Kidney epithelial cell (primary cell): ENCODE results near the gene POLR3E. TPM values are rescaled to one million over a fixed set of nuclear protein-coding genes. Genes with fewer than 3 reads are reported as not detected.
"Not testable (repeated sequence)": the region's sequence is repeated elsewhere in the genome, so short reads cannot be mapped to it uniquely, and the experiment has no call there.

Experiments
- DNase-seq: peaks from one replicate; pipeline ENCODE4 v3.0.0-alpha.2; 2010; ENCODE audit warnings: low read depth
- H3K27me3 ChIP-seq: 2 replicates; pipeline ENCODE4 v1.6.0; 2011; ENCODE audit warnings: low read length; ENCODE audit not compliant: control insufficient read depth, insufficient read depth
- H3K36me3 ChIP-seq: 2 replicates; pipeline ENCODE4 v1.5.1; 2011; ENCODE audit warnings: low read length; ENCODE audit not compliant: control insufficient read depth, insufficient read depth
- H3K4me3 ChIP-seq: 2 replicates; pipeline ENCODE4 v1.5.1; 2011; ENCODE audit warnings: low read depth, mild to moderate bottlenecking, control low read depth, low read length
- CTCF ChIP-seq: IDR thresholded peaks from 2 replicates; pipeline ENCODE4 v1.5.1; 2011; ENCODE audit warnings: mild to moderate bottlenecking, moderate library complexity, low read length, control low read depth, inconsistent platforms; ENCODE audit not compliant: insufficient read depth, poor library complexity, severe bottlenecking
- total RNA-seq: library from RNA; depleted of rRNA; stranded (reverse); fragments of >200 nt; gene quantifications from 2 replicates; pipeline ENCODE4 v1.2.3, GENCODE V29; 2015

Gene POLR3E
- total RNA-seq, 1 donor from 2014 or later: 39.4 TPM

GRCh38 chr16:22293137-22294106 is 3.8 kb upstream of the POLR3E start:
- Histone ChIP-seq H3K4me3 (no peak overlapping the region), H3K36me3 (no peaks in the 10 kb centered on the region), H3K27me3 (no peaks in the 10 kb centered on the region)
- DNase-seq: no peak
- no peak for TF ChIP-seq CTCF

GRCh38 chr16:22296225-22297113 is 740 bp upstream of the POLR3E start:
- H3K4me3 ChIP-seq: peak overlapping the region; percentile 77
- no peaks in the 10 kb centered on the region for H3K27me3 ChIP-seq
- H3K36me3 ChIP-seq: no peaks in the 10 kb centered on the region
- DNase-seq: no peak
- TF ChIP-seq CTCF: no peak

GRCh38 chr16:22297871-22298733 is 893 bp downstream of the POLR3E start:
- no peak for TF ChIP-seq CTCF
- no peaks in the 10 kb centered on the region for H3K36me3 ChIP-seq

GRCh38 chr16:22299036-22299435 is 1.8 kb downstream of the POLR3E start:
- no peak overlapping the region for H3K4me3 ChIP-seq
- no peak for TF ChIP-seq CTCF
- H3K27me3 ChIP-seq: no peaks in the 10 kb centered on the region
- no peaks in the 10 kb centered on the region for H3K36me3 ChIP-seq
- no peak for DNase-seq

More at GRCh38 chr16:22297871-22298733, 893 bp downstream of the POLR3E start:
- H3K27me3 ChIP-seq: no peaks in the 10 kb centered on the region
- peak; percentile 74 for DNase-seq
- H3K4me3 ChIP-seq: peak overlapping the region; percentile 67

- no peak for DNase-seq
- Histone ChIP-seq H3K4me3 (no peak overlapping the region), H3K36me3 (no peaks in the 10 kb centered on the region), H3K27me3 (no peaks in the 10 kb centered on the region)
- peak; percentile 73 for TF ChIP-seq CTCF
These were observed 3.3 kb downstream of the POLR3E start for GRCh38 chr16:22300427-22301071.

GRCh38 chr16:22301423-22301822 is 4.2 kb downstream of the POLR3E start:
- not testable (repeated sequence) for DNase-seq, H3K27me3 ChIP-seq, H3K4me3 ChIP-seq, H3K36me3 ChIP-seq
